ENCODE results near the gene GIMD1. TPM values are rescaled to one million over a fixed set of nuclear protein-coding genes. Genes with fewer than 3 reads are reported as not detected.

The GIMD1 gene
- total RNA-seq, 4 donors from 2014 or later, result not detected

DNA sequence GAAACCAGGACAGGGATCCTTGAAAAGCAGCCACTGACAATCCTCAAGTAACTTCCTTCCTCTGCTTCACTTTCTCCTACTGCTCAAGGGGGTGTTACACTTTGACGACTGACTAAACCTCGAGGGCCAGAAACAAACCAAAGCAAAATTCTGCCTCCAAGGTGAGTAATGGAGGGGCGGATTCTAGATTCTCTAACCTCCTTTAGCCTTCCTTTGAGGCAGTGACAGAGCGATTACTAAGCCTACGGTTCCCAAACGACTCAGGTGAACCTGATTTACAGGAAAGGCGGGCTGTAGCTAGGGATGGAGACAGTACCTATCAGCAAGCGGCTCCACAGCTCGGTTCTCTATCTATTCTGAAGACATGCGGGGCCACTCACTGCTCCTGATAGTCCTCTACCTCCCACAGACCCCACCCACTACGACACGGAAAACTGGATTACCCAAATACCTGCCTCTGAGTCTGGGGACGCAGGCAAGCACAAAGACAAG is 53.1 kb downstream of the GIMD1 start:
- Histone ChIP-seq H3K27ac (peak overlapping the region; percentile 95 to 98 (median 97)), H3K36me3 (peaks cover 0 to 4% (median 0%) of the 10 kb centered on the region in 3 donors), H3K4me3 (peak overlapping the region; percentile 80 to 97 (median 90)), H3K27me3 (no peaks in the 10 kb centered on the region), H3K4me1 (peaks cover 13 to 51% (median 15%) of the 10 kb centered on the region in 3 donors), H3K9me3 (no peaks in the 10 kb centered on the region)
- 0 to 1% methylated on average over 7 to 12 of the region's 13 CpGs for WGBS, 2 donors
- intact Hi-C loops (cut with DNase I), result no loop called here
- TF ChIP-seq POLR2A (IDR thresholded peaks at IDR 0.05), result no peak
- TF ChIP-seq, protein P1, sequence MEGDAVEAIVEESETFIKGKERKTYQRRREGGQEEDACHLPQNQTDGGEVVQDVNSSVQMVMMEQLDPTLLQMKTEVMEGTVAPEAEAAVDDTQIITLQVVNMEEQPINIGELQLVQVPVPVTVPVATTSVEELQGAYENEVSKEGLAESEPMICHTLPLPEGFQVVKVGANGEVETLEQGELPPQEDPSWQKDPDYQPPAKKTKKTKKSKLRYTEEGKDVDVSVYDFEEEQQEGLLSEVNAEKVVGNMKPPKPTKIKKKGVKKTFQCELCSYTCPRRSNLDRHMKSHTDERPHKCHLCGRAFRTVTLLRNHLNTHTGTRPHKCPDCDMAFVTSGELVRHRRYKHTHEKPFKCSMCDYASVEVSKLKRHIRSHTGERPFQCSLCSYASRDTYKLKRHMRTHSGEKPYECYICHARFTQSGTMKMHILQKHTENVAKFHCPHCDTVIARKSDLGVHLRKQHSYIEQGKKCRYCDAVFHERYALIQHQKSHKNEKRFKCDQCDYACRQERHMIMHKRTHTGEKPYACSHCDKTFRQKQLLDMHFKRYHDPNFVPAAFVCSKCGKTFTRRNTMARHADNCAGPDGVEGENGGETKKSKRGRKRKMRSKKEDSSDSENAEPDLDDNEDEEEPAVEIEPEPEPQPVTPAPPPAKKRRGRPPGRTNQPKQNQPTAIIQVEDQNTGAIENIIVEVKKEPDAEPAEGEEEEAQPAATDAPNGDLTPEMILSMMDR (IDR thresholded peaks at IDR 0.05), result no peak
- DNase-seq, result peak; percentile 5

DNA sequence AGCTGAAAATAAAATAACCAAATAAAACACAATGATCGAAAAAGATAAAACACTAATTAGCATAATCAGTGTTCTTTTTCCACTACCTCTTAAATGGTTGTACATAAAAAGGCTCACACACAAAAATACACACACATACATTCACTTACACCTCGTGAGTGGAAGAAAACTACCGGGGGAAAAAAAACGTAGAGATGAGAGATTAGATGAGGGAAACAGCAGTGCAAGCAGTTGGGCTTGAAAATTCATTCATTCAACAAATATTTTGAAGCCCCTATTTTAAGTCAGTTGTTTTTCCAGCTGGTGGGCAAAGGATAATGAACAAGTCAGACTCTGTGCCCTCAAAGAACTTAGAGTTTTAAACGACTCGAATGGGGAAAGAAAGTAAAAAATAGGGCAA is 53.6 kb downstream of the GIMD1 start:
- intact Hi-C loops (cut with DNase I), result no loop called here
- WGBS, 2 donors, result 19 to 26% methylated on average over 6 of the region's 6 CpGs
- Histone ChIP-seq H3K27me3 (no peaks in the 10 kb centered on the region), H3K27ac (peak overlapping the region in 3 of 4 donors; percentile 95 to 98 (median 97)), H3K36me3 (no peaks in the 10 kb centered on the region), H3K9me3 (no peaks in the 10 kb centered on the region), H3K4me3 (peak overlapping the region; percentile 80 to 97 (median 90)), H3K4me1 (peaks cover 13 to 51% (median 15%) of the 10 kb centered on the region in 3 donors)
- TF ChIP-seq, protein P1 (IDR thresholded peaks at IDR 0.05), result no peak
- TF ChIP-seq POLR2A (IDR thresholded peaks at IDR 0.05), result no peak
- DNase-seq, result no peak

DNA sequence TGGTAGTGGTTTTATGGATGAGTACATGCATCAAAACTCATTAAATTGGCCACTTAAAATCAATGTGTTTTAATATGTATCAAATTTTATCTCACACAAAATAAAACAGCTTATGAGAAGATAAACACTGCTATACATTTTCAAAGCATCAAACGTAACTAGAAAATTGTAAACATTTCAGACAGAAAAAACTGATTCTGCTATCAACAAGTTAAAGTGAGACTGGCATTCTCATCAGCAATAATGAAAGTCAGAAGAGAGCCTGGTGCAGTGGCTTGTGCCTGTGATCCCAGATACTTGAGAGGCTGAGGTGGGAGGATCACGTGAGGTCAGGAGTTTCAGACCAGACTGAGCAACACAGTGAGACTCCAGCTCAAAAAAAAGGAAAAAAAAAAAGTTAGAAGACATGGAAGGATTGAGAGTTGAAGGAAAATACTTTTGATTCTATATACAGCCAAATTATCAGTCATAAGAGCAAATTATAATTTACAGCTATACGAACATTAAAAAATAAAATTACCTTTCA is 55.5 kb downstream of the GIMD1 start:
- 76 to 88% methylated on average over 3 of the region's 3 CpGs for WGBS, 2 donors
- Histone ChIP-seq H3K27me3 (no peaks in the 10 kb centered on the region), H3K27ac (no peak overlapping the region), H3K4me1 (peaks cover 13 to 40% (median 13%) of the 10 kb centered on the region in 3 donors), H3K9me3 (no peaks in the 10 kb centered on the region), H3K36me3 (peaks cover 0 to 8% (median 0%) of the 10 kb centered on the region in 3 donors), H3K4me3 (no peak overlapping the region)
- TF ChIP-seq, protein P1 (IDR thresholded peaks at IDR 0.05), result no peak
- TF ChIP-seq POLR2A (IDR thresholded peaks at IDR 0.05), result no peak
- no peak for DNase-seq
- intact Hi-C loops (cut with DNase I), result no loop called here

DNA sequence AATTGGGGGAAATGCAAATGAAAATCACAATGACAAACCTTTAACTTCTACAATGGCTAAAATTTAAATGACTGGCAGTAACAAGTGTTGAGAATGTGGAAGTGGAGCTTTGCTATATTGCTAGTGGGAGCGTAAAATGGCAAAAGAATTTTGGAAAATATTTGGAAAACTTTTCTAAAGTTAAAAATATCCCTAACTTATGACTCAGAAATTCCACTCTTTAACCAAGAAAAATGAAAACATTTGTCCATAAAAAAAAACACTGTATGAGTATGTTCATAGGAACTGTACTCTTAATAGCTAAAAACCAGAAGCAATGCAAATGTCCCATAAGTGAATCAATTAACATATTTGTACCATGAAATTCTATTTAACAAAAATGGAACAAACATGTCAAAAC is 56.2 kb downstream of the GIMD1 start:
- intact Hi-C loops (cut with DNase I), result no loop called here
- DNase-seq, result no peak
- no peaks in the 10 kb centered on the region for H3K9me3 ChIP-seq
- peaks cover 0 to 15% (median 0%) of the 10 kb centered on the region in 3 donors for H3K36me3 ChIP-seq
- peaks cover 6 to 33% (median 7%) of the 10 kb centered on the region in 3 donors for H3K4me1 ChIP-seq
- H3K27ac ChIP-seq, result no peak overlapping the region
- no peak overlapping the region for H3K4me3 ChIP-seq
- H3K27me3 ChIP-seq, result no peaks in the 10 kb centered on the region
- WGBS, 2 donors, result 77 to 80% methylated on average over 1 of the region's 1 CpG
- no peak for TF ChIP-seq POLR2A (IDR thresholded peaks at IDR 0.05)
- TF ChIP-seq, protein P1 (IDR thresholded peaks at IDR 0.05), result no peak

Other genes starting within 250 kb of the GIMD1 start
- gene TBCK, start 52.6 kb downstream of the GIMD1 start, total RNA-seq, result 10 to 100 TPM; 14.2 to 29.8 (median 16.9) TPM
- 10 to 100 TPM; 13.6 to 32.8 (median 27.6) TPM for gene AIMP1, start 52.2 kb downstream of the GIMD1 start, total RNA-seq